Mammary epithelial cell (primary cell): ENCODE measurements around the gene SPRY1.

Experiments
- EZH2 ChIP-seq: IDR thresholded peaks from 2 replicates; pipeline ENCODE4 v1.6.1; 2012; ENCODE audit warnings: low read length, inconsistent platforms, borderline replicate concordance
- TF ChIP-seq, protein P1 (sequence below), 2 donors: IDR thresholded peaks in 1 of 2; conservative IDR thresholded peaks in 1 of 2; 2 replicates each; pipeline ENCODE4 v1.5.1; 2011 to 2012; ENCODE audit warnings: inconsistent platforms in 2 of 2, low read length in 2 of 2, mild to moderate bottlenecking in 2 of 2, control low read depth in 1 of 2, low read depth in 1 of 2; ENCODE audit not compliant: insufficient read depth in 1 of 2; ENCODE audit errors: extremely low read depth in 1 of 2

DNA sequence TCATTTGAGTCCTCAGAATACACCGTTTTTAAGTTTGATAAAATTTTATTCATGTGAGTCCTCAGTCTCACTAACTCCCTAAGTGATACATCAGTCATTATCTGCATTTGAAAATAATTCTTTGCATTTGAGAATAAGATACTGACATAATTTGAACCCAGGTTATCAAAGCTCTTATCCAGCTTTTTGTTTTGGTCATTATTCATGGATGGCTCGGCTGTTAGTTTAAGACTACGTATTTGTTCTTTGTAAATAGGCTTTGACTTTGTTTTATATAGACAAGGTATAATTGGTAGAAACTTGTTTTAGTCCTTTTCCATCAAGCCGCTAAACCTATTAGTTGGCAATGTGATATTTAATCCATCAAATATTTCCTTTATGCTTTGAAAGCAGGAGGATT lies 7.9 kb downstream of the SPRY1 start:
- TF ChIP-seq, protein P1, sequence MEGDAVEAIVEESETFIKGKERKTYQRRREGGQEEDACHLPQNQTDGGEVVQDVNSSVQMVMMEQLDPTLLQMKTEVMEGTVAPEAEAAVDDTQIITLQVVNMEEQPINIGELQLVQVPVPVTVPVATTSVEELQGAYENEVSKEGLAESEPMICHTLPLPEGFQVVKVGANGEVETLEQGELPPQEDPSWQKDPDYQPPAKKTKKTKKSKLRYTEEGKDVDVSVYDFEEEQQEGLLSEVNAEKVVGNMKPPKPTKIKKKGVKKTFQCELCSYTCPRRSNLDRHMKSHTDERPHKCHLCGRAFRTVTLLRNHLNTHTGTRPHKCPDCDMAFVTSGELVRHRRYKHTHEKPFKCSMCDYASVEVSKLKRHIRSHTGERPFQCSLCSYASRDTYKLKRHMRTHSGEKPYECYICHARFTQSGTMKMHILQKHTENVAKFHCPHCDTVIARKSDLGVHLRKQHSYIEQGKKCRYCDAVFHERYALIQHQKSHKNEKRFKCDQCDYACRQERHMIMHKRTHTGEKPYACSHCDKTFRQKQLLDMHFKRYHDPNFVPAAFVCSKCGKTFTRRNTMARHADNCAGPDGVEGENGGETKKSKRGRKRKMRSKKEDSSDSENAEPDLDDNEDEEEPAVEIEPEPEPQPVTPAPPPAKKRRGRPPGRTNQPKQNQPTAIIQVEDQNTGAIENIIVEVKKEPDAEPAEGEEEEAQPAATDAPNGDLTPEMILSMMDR (conservative IDR thresholded peaks at IDR 0.05 in 1 of 2, IDR thresholded peaks at IDR 0.05 in 1 of 2; ENCODE audit: extremely low read depth in 1 of 2, insufficient read depth in 1 of 2, low read depth in 1 of 2, low read length in 2 of 2) = no peak
- TF ChIP-seq EZH2 = no peak
